NCI-H1436 (cell line): ENCODE measurements around the gene PI4K2B.
"Not testable (repeated sequence)": the region's sequence is repeated elsewhere in the genome, so short reads cannot be mapped to it uniquely, and the experiment has no call there.

Experiments
- DNase-seq: peaks from one replicate; lab custom pipeline; 2025; lab: John Stamatoyannopoulos, UW

Gene PI4K2B

DNA sequence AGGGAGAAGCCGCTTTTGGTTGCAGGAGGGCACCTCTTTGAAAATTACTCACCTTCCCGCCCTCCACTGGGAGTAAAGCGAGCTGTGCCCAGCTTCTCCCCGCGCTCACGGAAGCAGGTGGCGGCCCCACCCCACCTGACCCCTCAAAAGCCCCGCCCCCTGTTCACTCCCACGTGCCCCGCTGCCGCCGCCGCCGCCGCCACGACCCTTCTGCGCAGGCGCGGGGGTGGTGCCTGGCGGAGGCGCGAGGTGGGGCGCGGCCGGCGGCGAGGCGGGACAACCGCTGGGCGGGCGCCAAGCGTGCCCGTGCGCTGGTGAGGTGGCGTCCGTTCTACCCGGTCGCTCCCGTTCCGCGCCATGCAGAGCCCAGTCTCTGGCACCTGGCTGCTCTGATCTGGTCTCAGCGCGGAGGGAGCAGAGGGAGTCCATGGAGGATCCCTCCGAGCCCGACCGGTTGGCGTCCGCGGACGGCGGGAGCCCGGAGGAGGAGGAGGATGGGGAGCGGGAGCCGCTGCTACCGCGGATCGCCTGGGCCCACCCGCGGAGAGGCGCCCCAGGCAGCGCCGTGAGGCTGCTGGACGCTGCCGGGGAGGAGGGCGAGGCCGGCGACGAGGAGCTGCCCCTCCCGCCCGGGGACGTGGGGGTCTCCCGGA, at the start of gene PI4K2B:
PI4K2B (plus strand) TSS at position 297 of the 653 bp plus-strand sequence; CDS start at position 428, 131 bp downstream.
- peak; percentile 93 for DNase-seq

DNA sequence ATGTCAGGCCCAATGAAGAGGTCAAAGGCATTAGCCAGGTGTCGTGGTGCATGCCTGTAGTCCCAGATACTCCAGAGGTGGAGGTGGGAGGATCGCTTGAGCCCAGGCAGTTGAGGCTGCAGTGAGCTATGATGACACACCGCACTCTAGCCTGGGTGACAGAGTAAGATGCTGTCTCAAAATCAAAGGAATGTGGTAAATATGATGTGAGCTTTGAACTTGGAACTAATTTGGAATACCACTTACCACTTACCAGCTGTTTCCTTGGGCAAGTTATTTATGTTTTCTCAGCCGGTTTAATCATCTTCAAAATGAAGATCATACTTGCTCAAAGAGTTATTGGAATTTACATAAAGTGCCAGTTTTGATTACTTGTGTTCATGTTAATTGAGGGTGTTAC, 49.8 kb upstream of the PI4K2B start:
- DNase-seq = no peak

DNA sequence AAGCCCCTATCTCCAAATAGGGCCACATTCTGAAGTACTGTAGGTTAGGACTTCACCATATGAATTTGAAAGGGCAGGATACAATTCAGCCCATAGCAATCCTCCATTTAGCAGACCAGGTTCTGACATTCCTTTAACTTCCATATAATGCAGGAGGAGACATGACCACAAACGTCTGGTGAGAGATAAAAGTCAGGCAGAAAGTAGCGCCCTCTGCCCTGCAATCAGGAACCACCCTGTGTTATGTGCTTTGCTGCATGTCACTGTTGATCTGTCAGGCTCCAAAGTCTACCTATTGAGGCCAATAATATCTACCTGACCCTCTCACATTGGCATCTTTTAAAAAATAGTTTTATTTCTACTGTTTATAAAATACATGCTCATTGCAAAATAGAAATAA, 43.4 kb upstream of the PI4K2B start:
- DNase-seq = no peak

DNA sequence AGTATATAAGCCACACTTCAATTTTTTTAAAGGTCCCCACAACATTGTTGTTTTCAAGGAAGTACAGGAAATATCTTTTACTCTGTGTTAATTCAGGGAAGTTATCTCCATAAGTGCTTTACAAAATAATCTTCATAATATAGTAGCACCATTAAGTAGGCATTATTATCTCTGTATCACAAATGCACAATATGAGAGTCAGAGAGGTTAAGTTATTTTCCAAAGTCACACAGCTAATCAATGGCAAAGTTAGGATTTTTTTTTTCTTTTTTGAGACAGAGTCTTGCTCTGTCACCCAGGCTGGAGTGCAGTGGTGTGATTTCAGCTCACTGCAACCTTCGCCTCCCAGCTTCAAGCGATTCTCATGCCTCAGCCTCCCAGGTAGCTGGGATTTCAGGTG, 35.1 kb upstream of the PI4K2B start:
- DNase-seq = no peak

DNA sequence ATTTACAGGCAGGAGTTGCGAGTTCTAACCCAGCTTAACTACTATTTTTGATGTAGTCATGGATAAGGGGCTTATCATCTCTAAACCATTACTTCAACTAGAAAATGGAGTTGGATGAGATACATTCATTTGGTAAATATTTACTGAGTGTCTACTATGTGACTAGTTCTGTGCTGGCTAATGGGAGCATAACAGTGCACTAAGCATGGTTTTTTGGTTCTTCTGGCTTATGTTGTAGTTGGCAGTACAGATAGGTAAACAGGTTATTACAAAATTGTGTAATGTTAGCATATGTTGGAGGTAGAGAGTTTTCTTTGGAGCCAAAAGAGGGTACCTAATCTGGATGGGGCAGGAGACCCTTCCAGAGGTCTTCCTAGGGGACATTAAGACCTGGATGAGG, 25.8 kb upstream of the PI4K2B start:
- DNase-seq = no peak

DNA sequence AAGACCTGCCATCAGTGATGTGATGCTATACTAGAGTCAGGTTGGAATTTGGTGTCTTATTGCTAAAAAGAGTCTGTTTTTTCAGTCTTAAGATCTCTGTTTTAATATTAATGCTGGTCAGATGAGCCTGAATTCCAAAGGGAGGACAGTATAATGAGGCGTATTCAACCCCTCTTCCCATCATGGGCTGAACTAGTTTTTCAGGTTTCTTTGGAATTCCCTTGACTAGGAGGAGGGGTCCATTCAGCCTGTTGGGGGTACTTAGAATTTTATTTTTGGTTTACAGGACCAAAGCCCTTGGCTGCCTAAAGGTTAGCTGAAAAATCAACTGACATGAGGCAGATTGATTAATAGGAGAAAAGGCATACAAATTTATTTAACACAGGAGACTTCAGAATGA, 24.1 kb upstream of the PI4K2B start:
- no peak for DNase-seq

DNA sequence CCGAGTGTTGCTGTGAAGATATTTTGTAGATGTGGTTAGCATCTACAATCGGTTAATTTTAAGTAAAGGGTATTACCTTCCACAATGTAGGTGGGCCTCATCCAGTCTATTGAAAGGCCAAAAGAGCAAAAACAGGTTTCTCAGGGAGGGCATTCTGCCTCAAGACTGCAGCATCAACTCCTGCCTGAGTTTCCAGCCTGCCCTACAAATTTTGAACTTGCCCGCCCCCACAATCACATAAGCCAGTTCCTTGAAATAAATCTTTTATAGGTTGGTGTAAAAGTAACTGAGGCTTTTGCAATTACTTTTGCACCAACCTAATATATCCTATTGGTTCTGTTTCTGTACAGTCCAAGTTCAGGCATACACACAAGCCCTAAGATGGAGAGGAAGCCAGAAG, 22.1 kb upstream of the PI4K2B start:
- DNase-seq = no peak

DNA sequence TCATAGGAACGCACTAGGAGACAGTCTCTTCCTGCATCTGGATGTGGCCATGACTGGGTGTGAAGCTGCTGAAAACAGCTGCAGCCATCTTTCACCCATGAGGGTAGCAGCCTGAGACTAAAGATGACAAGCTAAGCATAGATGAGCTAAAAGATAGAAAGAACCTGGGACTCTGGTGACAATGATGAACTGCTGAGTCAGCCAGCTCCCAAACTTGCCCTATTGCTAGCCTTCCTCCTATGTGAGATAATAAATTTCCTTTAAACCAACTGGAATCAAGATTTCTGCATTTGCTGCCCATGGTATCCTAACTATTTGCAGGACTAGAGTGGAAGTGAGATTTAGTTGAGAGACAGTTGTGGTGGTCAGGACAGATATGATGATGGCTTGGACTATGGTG, 21.0 kb upstream of the PI4K2B start:
- DNase-seq = no peak

DNA sequence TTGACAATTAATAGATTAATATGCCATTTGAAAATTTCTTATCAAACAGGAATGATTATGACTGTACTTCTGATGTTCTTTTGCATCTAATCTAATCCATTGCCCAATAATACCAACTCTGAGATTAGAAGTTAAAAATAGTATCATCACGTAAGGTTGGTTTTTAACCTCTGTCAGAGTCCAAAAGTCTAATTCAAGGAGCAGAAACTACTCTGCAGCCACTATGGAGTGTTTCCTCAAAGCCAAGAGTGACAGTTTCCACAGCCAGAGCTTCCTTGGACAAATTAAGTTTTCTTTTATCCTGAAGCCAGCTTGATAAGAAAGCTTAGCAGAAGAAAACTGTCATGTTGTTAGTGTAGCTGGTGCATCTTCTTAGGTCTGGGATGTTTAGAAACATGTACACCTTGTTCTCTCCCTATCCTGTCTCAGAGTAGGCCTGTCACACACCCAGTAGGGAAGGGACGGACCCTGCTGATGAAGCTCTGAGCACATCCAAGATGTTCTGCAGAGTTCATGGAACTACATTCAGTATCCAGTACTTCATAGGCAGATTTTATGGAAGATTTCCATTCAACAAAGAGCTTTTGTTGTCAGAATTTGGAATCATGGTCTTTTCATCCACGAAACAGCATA, 20.4 kb upstream of the PI4K2B start:
- DNase-seq = no peak

DNA sequence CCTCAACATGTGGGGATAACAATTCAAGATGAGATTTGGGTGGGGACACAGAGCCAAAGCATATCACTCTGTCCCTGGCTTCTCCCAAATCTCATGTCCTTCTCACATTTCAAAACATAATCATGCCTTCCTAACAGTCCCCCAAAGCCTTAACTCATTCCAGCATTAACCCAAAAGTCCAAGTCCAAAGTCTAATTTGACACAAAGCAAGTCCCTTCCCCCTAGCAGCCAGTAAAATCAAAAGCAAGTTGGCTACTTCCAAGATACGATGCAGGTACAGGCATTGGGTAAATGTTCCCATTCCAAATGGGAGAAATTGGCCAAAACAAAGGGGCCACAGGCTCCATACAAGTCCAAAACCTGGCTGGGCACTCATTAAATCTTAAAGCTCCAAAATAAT, 19.1 kb upstream of the PI4K2B start:
- not testable (repeated sequence) for DNase-seq

DNA sequence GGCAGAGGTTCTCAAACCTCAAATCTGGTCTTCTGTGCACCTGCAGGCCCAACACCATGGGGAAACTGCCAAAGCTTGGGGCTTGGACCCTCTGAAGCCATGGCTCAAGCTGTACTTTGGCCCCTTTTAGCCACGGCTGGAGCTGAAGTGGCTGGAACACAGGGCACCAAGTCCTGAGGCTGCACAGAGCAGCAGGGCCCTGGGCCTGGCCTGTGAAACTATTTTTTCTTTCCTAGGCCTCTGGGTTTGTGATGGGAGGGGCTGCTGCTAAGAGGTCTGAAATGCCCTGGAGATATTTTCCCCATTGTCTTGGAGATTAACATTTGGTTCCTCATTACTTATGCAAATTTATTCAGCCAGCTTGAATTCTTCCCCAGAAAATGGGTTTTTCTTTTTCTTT, 18.3 kb upstream of the PI4K2B start:
- DNase-seq = no peak

DNA sequence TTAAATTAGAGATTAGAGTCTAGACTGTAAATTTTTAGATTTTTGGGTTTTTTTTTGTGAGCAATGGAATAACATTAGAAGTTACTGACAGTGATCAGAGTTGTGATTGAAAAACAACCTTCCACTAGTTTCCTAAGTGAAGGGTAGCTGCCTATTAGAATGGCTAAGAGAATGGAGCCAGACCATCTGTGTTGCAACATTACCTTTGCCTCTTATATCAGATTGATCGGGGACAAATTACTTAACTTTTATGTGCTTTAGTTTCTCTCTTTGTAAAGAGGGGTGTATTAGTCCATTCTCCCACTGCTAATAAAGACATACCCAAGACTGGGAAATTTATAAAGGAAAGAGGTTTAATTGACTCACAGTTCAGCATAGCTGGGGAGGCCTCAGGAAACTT, 12.5 kb upstream of the PI4K2B start:
- no peak for DNase-seq

DNA sequence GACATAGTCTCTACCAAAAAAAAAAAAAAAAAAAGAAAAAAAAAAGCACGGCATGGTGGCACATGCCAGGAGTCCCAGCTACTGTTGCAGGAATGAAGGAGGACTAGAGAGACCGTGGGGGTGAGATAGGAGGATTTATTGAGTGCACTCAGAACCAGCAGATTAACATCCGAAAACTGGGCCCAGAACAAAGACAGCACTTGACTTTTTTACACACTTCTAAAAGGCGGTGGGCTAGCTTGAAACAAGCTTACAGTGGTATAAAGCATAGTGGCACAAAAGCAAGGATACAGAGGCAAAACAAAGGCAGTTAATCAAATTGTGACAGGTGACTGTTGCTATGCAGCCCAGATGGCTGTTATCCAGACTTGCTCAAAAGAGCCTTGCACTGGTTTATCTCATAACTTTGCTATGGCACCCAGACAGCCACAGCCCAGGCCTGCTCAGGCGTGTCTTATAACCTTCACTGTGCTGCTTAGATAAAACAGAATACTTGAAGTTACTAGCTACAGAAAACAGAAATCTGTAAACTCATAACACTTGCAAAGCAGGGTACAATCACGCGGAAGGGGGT, 9.9 kb upstream of the PI4K2B start:
- DNase-seq = no peak

DNA sequence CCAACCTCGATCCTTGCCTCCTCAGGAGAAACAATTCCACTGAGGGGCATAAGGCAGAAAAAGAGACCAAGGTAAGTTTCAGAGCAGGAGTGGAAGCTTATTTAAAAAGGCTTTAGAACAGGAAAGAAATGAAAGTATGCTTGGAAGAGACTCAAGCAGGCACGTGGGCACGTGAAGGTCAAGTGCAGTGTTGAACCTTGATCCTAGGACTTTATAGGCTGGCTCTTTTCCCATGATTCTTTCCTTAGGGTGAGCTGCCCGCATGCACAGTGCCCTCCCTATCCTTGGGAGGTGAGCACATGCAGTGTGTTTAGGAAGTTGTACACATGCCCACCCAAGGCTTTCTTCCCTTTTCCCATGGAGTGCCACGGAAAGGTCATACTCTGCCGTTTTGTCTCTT, 4.0 kb upstream of the PI4K2B start:
- no peak for DNase-seq

DNA sequence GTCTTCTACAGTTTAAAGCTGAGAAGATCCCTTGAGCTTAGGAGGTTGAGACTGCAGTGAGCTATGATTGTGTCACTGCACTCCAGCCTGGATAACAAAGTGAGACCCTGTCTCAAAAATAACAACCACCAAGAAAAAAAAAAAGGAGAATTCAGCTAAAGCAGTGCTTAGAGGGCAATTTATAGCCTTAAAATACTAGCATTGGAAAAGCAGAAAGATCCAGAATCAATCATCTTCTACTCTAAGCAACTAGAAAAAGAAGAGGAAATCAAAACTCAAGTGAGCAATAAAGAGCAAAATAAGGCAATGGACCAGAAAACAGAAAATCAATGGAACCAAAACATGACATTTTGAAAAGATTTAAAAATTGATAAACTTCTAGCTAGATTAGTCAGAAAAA, 639 bp upstream of the PI4K2B start:
- DNase-seq = no peak

DNA sequence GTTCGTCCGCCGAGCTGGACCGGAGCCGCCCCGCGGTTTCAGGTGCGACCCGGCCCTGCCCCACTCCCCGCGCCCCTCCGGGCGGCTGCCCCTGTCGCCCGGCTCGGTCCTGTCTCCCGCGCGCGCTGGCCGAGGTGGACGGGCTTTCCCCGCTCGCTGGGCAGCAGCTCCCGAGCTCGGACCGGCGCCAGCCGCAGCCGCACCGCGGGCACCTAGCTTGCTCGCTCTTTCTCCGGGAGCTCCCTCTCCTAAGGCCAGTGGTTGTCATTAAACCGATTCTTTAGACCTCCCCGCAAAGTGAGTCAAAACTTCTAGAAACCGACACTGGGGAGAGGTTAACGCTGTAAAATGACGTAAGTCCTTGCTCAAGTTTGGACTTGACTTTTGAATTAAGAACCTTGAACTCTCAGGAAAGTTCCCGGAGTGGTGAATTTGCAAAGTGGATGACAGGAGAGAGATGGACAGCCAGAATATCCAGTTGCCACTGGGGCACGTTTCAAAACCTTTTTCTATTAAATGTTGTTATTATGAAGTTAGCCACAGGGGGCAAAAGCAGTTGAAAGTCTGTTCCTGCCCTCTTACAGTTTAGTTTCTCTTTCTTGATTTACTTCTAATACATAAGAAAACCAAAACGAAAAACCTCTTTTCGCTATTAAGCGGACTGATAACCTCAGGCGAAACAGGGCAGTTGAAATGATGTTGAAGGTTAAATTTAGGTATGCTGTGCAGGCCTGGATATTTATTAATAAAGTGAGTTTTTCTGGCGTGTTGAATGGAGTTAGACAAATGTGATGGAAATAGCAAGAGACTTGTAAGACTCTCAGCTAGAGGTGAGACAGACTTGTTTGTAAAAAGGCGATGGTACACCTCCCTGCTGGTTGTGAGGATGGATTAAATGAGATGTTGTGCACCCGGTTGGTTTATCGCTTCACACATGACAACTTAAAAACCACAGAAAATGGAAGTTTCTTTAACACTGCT, 847 bp downstream of the PI4K2B start:
- peak; percentile 41 for DNase-seq

DNA sequence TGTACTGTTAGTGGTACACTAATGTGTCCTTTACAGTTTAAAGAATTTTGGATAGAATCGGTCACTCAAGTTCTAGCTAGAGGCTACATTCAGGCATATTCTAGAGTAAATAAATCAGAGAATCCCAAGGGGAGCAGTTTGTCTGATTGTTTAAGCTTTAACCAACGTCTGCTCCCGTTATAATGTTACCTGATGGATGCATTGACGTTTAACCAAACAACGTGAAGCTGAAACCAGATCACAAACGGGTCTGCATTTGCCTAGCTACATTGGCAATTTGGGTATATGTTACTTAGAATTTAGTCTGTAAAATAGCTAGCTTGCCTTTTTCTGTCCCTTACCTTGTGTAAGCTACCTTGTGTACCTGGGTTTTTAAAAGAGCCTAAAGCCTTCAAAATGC, 1.6 kb downstream of the PI4K2B start:
- peak; percentile 12 for DNase-seq

DNA sequence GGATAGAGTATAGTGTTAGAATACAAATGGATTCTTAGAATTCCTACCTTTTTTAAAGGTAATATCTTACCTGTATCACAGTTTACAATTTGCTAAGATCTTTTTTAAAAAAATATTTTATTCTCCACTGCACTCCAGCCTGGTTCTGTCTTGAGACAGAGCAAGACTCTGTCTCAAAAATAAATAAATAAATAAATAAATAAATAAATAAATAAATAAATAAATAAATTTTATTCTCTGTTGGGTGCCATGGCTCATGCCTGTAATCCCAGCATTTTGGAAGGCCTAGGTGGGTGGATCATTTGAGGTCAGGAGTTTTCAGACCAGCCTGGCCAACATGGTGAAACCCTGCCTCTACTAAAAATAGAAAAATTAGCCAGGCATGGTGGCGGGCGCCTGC, 2.2 kb downstream of the PI4K2B start:
- DNase-seq = not testable (repeated sequence)

DNA sequence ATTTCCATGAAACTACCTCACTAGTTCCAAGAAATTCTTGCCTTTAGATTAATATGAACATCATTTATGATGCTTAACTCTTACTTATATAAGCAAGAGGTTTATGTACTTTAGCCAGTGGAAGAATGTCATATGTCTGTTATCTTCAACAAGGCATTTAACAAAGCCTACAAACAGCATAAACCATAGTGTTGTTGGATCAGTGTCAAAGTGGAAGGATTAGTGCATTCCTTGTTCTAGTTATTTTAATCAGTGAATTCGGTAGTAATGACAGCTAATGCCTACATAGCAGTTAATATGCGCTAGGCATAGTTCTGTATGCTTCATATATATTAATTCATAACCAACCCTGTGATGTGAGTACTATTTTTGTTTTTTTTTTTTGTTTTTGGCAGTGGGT, 3.1 kb downstream of the PI4K2B start:
- DNase-seq = no peak

DNA sequence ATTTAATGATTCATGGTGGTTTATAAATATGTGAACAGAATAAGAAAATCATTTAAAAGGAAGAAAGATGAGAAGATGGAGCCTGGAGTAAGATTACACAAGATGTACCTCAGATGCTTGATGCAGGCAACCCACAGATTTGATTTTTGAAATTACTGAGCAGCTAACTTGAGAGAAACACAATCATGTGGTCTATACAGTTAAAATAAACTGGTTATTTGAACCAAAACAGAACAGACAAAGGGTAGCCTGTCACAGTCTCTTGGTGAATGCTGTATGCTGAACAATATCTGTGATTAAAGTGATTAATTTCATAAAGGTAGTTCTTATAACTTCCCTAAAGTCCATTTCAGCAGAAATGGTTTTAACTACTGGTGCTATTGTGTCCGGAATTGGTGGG, 4.2 kb downstream of the PI4K2B start:
- no peak for DNase-seq

DNA sequence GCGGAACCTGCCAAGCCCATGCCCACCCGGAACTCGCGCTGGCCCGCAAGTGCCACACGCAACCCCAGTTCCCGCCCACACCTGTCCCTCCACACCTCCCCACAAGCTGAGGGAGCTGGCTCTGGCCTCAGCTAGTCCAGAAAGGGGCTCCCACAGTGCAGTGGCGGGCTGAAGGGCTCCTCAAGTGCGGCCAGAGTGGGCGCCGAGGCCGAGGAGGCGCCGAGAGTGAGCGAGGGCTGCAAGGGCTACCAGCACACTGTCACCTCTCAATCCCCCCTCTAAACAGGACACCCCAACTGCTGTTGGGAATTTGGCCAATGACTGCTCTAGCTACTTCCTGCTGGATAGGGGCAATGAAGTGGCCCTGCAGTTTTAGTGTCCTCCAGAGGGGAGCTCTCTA, 5.7 kb downstream of the PI4K2B start:
- DNase-seq = not testable (repeated sequence)

DNA sequence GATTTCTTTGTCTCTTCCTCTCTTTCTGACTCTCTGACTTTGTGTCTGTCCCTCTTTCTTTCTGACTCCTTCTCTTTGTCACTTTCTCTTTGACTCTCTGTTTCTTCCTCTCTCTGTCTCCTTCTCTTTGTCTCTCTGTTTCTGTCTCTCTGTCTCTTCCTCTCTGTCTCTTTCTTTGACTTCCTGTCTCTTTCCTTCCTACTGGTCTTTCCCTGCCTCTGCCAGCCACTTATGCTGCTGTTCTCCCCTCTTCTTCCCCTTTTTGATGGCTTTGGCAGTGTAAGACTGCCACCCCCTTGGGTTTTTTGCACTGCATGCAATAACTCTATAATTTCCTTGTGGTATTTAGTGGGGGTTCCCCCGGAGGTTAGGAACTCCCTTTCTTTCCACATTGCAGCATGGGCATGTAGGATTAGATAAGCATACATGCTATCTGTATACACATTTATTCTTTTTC, 6.9 kb downstream of the PI4K2B start:
- DNase-seq = not testable (repeated sequence)
